ENCODE results near the gene RUNX2. TPM values are rescaled to one million over a fixed set of nuclear protein-coding genes. Genes with fewer than 3 reads are reported as not detected.

The RUNX2 gene
- polyA plus RNA-seq, 1 donor from 2014 or later = not detected

- H3K9me3 ChIP-seq (ENCODE audit: low read length) = no peaks in the 10 kb centered on the region
- H3K79me2 ChIP-seq (replicated peaks; ENCODE audit: insufficient read depth, low read length) = no peaks in the 10 kb centered on the region
- TF ChIP-seq MXI1 (conservative IDR thresholded peaks at IDR 0.05; ENCODE audit: poor library complexity, severe bottlenecking) (no peak), RAD21 (conservative IDR thresholded peaks at IDR 0.05) (no peak), REST (IDR thresholded peaks at IDR 0.05; ENCODE audit: borderline replicate concordance) (no peak), TAF1 (IDR thresholded peaks at IDR 0.05; ENCODE audit: low read depth) (no peak), SMC3 (conservative IDR thresholded peaks at IDR 0.05; ENCODE audit: poor library complexity) (no peak), CTCF (IDR thresholded peaks at IDR 0.05; ENCODE audit: poor library complexity, severe bottlenecking) (no peak), EZH2 (IDR thresholded peaks at IDR 0.05; ENCODE audit: borderline replicate concordance, insufficient read depth, low read length, poor library complexity, severe bottlenecking) (no peak), EP300 (conservative IDR thresholded peaks at IDR 0.05; ENCODE audit: poor library complexity, severe bottlenecking) (no peak), POLR2AphosphoS5 (IDR thresholded peaks at IDR 0.05) (no peak)
- no peaks in the 10 kb centered on the region for H4K20me1 ChIP-seq (ENCODE audit: insufficient read depth)
- H3K4me3 ChIP-seq (ENCODE audit: low read length) = no peak overlapping the region
- no peak overlapping the region for H3K4me2 ChIP-seq (ENCODE audit: low read length)
- no peaks in the 10 kb centered on the region for H3K9me2 ChIP-seq (ENCODE audit: insufficient read depth, low read length)
- no peaks in the 10 kb centered on the region for H3K27me3 ChIP-seq (ENCODE audit: insufficient read depth, low read depth, low read length)
- no peak overlapping the region for H3K27ac ChIP-seq (ENCODE audit: low read length)
- H2AFZ ChIP-seq (ENCODE audit: low read depth, low read length) = no peak overlapping the region
- no peaks in the 10 kb centered on the region for H3F3A ChIP-seq (ENCODE audit: insufficient read depth, low read length, poor library complexity, severe bottlenecking)
- no peak overlapping the region for H3K9ac ChIP-seq (ENCODE audit: low read length)
- no peaks in the 10 kb centered on the region for H3K36me3 ChIP-seq (ENCODE audit: insufficient read depth, low read length)
Observed at GRCh38 chr6:45483501-45483900, 155.4 kb downstream of the RUNX2 start.

GRCh38 chr6:45486736-45487135 is 158.6 kb downstream of the RUNX2 start:
- H4K20me1 ChIP-seq (ENCODE audit: insufficient read depth) = no peaks in the 10 kb centered on the region
- H3K9me3 ChIP-seq (ENCODE audit: low read length) = no peaks in the 10 kb centered on the region
- H3K27ac ChIP-seq (ENCODE audit: low read length) = no peak overlapping the region
- no peaks in the 10 kb centered on the region for H3K36me3 ChIP-seq (ENCODE audit: insufficient read depth, low read length)
- TF ChIP-seq CTCF (IDR thresholded peaks at IDR 0.05; ENCODE audit: poor library complexity, severe bottlenecking) (no peak), RAD21 (conservative IDR thresholded peaks at IDR 0.05) (no peak), POLR2AphosphoS5 (IDR thresholded peaks at IDR 0.05) (no peak), MXI1 (conservative IDR thresholded peaks at IDR 0.05; ENCODE audit: poor library complexity, severe bottlenecking) (no peak), EP300 (conservative IDR thresholded peaks at IDR 0.05; ENCODE audit: poor library complexity, severe bottlenecking) (no peak), SMC3 (conservative IDR thresholded peaks at IDR 0.05; ENCODE audit: poor library complexity) (no peak), EZH2 (IDR thresholded peaks at IDR 0.05; ENCODE audit: borderline replicate concordance, insufficient read depth, low read length, poor library complexity, severe bottlenecking) (no peak), TAF1 (IDR thresholded peaks at IDR 0.05; ENCODE audit: low read depth) (no peak), REST (IDR thresholded peaks at IDR 0.05; ENCODE audit: borderline replicate concordance) (no peak)
- H3K79me2 ChIP-seq (replicated peaks; ENCODE audit: insufficient read depth, low read length) = no peaks in the 10 kb centered on the region
- no peaks in the 10 kb centered on the region for H3K9me2 ChIP-seq (ENCODE audit: insufficient read depth, low read length)
- H3K9ac ChIP-seq (ENCODE audit: low read length) = no peak overlapping the region
- no peak overlapping the region for H2AFZ ChIP-seq (ENCODE audit: low read depth, low read length)
- H3K4me3 ChIP-seq (ENCODE audit: low read length) = no peak overlapping the region
- H3K27me3 ChIP-seq (ENCODE audit: insufficient read depth, low read depth, low read length) = no peaks in the 10 kb centered on the region
- H3F3A ChIP-seq (ENCODE audit: insufficient read depth, low read length, poor library complexity, severe bottlenecking) = no peaks in the 10 kb centered on the region
- no peak overlapping the region for H3K4me2 ChIP-seq (ENCODE audit: low read length)
